Activated CD8-positive, alpha-beta memory T cell treated with anti-CD3 and anti-CD28 coated beads for 4 hours (primary cell): ENCODE results near the gene PRSS16.
"Not testable (repeated sequence)": the region's sequence is repeated elsewhere in the genome, so short reads cannot be mapped to it uniquely, and the experiment has no call there.

Source experiments
- DNase-seq, 2 donors: peaks; one replicate each; pipeline ENCODE4 v3.0.0-alpha.2; 2020; ENCODE audit warnings: low read depth in 2 of 2

The PRSS16 gene, protein sequence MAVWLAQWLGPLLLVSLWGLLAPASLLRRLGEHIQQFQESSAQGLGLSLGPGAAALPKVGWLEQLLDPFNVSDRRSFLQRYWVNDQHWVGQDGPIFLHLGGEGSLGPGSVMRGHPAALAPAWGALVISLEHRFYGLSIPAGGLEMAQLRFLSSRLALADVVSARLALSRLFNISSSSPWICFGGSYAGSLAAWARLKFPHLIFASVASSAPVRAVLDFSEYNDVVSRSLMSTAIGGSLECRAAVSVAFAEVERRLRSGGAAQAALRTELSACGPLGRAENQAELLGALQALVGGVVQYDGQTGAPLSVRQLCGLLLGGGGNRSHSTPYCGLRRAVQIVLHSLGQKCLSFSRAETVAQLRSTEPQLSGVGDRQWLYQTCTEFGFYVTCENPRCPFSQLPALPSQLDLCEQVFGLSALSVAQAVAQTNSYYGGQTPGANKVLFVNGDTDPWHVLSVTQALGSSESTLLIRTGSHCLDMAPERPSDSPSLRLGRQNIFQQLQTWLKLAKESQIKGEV

DNA sequence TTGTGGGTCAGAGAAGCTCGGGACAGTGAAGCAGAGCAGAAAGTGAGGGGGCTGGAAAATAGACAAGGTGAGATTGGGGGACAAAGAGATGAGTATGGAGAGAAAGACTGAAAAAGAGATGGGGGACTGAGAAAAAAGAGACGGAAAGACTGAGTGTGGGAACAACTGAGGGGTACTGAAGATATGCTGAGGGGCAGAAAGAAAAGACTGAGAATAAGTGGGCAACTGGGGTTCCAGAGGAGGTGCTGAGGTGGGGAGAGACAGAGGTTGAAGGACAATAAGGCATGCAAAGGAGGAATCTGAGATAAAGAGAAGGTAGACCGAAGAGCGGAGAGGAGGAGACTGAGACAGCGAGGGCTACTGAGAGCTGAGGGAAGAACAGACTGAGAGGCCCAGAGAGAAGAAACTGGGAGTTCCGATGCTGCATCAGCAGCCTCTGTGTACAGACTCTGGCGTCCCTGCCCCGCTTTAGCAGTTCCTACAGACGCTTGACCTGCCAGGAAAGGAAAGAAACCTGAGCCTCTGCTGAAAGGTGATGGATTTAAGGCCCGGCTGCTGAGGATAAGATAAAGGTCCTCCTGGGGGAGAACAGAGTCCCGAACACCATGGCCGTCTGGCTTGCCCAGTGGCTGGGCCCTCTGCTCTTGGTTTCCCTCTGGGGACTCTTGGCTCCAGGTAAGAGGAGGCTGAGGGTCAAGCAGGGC, at the start of gene PRSS16:
PRSS16 (plus strand) TSS at position 569 of the 704 bp plus-strand sequence; CDS start at position 606, 37 bp downstream.
- no peak for DNase-seq

DNA sequence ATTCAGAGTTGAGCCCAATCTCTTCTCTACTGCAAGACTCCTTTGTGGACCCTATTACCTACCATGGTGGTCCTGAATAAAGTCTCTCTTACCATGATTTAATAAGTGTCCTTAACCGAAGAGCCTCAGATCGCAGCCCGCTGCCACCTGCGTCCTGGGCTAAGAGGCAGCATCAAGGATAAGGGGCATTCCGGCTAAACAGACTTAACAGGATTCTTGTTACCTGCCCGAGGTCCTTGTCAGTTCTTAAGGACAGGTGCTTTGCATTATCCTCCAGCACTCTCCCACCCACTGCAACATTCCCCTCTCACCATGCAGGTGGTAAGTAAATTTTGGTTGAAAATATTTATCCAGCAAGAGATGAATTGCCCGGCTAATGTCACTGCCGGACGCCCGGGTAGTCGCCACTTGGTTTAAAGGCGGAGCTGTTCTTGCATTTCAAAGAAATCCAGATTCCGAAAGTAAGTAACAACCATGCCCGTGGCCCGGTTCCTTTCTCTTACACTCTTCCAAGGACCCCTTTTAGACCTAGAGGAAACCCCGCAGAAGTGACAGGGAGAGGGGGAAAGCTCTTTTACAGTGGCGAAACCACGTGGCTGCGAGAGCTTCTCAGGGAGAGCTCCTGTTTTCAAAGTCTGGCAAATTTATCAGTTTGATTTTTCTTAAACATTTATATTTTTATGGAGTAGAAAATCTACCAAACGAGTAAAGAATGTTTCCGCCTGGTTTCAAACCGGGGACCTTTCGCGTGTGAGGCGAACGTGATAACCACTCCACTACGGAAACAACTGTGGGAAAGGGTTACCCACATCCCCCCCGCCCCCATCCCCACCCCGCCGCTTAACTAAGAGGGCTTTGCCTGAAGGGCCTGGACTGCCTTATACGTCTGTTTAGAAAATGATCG, 41.9 kb upstream of the PRSS16 start:
- peak in 1 of 2 donors; percentile 28 for DNase-seq

GRCh38 chr6:27206806-27207205, 40.7 kb upstream of the PRSS16 start:
- no peak for DNase-seq

DNA sequence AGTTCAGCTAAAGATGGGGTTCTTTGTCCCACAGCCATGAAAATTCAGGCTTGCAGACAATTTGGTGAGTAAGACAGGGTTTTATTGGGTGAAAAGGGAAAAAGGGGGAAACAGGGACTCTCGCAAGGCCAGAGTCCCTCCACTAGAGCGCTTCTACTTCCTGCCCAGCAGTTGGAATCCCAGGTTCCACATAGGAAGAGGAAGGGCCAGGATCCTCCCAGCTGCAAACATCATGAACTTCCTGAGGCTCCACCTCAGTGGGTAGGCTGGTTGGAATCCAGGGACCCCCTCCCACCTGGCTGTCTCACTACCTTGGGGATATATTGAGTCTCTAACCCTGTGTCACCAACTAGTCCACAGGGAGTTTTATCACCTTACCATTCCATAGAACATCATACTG, 39.5 kb upstream of the PRSS16 start:
- no peak for DNase-seq

DNA sequence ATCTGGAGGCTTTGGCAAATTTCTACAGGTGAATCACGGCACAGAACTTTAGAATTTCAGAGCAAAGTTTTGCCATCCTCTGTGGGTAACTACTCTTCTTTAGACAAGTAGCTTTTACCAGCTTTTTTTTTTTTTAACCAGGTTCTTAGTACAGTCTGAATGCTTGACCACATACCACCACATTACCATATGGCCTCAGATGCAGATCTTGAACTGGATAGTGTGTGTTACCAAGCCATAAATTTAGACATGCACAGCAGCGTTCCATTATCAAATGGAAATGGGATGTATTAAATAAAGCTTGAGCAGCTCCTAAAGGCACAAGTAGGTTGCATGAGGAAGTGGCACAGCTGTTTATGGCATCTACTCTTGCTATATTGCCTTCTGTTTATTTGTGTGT, 38.3 kb upstream of the PRSS16 start:
- DNase-seq: no peak

GRCh38 chr6:27209659-27210269, 37.7 kb upstream of the PRSS16 start:
- DNase-seq: no peak

- not testable (repeated sequence) for DNase-seq
Observed at GRCh38 chr6:27213091-27213517, 34.4 kb upstream of the PRSS16 start.

GRCh38 chr6:27213544-27214125, 33.9 kb upstream of the PRSS16 start:
- no peak for DNase-seq

- no peak for DNase-seq
Observed at GRCh38 chr6:27214126-27214601, 33.3 kb upstream of the PRSS16 start.

- no peak for DNase-seq
Observed at GRCh38 chr6:27216874-27217273, 30.6 kb upstream of the PRSS16 start.

DNA sequence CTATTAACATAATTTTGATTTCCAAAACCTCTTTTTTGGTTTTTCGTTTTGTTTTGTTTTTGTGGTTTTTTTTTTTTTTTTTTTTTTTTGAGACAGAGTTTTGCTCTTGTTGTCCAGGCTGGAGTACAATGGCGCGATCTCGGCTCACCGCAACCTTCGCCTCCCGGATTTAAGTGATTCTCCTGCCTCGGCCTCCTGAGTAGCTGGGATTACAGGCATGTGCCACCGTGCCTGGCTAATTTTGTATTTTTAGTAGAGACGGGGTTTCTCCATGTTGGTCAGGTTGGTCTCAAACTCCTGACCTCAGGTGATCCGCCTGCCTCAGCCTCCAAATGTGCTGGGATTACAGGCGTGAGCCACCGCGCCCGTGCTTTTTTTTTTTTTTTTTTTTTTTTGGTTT, 24.5 kb upstream of the PRSS16 start:
- not testable (repeated sequence) for DNase-seq

DNA sequence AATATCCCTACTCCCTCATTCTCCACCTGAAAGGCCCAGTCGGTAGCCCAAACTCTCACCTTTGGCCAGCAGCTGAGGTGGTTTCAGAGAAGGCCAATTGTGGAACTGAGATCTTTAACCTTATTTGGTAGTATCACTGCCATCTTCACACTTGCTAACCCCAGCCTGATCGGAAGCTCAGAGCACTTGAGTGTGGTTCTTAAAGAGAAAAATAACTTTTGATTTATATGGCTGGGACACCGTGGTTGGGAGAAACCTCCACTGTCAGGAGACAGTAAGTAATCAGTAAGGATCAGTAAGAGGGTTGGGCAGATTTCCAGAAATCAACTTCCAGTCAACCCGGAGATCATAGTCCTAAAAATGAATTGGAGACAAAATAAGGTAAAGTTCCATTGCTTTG, 22.8 kb upstream of the PRSS16 start:
- no peak for DNase-seq

DNA sequence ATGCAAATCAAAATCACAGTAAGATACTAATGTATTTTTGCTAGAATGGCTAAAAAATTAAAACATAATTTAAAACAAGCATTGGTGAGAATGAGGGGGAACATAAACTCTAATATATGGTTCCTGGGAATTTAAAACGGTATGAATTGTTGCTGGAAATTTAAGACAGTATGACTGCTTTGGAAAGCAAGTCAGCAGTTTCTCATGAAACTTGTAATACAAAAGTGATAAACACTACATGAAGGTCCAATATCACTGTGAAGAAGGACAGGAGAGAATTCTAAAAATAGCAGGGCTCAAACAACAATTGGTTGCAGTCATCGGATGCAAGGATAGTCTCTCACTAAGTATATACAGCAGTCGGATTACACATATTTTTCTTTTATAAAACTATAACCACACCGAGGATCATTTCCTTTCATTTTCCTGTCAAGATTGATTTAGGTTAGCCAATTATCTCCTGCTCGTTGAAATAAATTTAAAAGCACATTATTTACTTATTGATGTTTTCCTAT, 18.5 kb upstream of the PRSS16 start:
- no peak for DNase-seq

DNA sequence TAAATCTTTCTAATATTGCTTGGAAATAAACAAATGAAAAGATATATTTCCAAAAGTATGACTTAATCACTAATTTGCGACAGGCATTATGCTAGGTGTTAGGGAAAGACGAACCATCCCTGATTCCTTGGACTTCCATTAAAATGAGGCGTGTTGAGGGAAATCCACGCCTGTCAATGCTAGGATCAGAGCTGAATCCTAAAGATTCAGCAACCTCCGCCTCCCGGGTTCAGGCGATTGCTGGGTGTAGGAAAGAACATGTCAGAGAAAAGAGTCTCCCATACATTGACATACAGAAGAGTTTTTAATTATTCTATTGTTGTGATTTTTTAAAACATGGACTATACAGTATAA, 16.8 kb upstream of the PRSS16 start:
- DNase-seq: no peak

DNA sequence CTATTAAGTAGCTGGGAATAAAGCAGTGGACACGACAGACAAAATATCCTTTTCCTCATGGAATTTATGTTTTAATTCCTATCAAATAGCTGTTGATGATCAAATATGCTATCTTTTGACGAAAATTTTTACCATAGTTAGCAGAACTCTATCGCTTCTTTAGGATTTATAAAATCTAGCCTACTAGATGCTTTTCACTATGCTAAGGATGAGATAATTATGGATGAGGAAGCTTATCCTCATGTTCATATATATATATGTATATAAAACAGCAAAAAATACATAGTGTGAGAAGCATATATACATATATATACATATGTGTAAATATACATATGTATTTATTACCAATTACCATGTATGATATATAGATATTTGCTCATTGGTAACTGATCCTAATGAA, 12.9 kb upstream of the PRSS16 start:
- DNase-seq: no peak

DNA sequence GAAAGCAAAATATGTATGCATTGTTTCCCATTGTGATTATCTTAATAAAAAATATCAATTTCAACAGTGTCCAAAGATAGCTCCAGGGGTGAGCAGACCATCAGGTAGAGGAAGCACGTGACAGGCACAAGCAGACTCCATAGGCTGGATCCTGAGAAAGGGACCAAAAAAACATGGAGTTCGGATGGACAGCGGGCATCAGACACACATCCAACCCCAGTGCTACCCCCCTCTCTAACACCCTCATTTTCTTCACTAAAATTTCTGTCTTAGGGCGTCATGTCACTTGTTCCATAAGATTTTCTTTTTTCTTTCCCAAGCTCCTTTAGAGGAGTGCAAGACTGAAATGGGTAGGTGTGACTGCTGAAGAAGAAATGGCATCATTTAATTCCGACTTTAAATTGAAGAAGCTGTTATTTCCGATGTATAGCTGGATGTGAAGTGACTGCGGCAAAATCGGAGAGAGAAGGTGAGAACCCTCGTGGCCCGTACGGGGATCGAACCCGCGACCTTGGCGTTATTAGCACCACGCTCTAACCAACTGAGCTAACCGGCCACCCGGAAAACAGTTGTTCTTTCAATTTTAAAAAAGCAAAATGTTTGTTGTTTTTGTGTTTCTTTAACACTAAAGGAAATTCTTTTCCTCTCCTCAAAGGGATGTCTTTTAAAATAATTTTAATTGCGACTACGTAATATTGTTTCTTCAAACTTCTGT, 10.3 kb upstream of the PRSS16 start:
- peak in 1 of 2 donors; percentile 9 for DNase-seq

DNA sequence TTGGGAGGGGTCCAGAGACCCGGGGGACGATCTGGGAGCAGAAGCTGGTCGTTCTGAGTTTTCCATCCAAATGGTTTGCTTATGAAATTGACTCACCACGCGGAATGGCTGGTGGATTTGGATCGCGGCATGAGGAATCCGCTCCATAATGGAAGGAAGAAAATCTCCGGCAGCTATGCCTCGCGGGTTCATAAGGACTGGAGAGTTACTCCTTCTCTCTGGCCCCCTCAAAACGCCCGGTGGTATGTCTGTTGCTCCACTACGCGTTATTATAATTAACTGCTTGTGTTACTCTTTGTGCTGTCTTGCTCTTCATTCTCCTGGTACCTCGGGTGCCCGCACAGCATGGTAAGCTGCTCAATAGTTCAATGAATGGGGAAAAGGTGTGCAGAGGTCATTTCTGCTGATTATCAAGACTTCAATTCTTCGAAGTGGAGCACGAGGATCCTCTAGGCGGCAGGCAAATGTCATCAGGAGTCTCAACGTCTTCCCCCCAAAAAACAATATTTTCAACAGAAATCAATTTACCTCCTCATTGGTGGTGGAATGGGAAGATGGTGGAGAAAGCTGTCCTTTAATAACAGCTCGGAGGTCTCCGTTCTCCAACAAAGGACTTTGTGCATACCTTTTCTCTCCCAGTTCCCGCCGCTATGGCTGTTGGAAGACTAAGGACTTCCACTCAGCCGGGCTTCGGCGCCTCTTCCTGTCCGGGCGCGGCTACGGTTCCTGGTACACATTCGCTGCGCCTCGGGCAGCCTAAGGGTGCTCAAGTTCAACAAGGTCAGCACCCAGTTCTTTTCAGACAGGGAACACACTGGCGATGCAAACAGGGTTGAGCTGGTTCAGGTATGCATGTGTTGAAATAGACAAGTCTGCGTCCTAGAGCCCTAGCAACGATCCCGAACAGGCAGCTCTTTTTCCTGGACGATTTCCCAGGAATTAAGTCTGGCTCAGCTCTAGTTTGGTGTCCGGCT, 9.2 kb upstream of the PRSS16 start:
- no peak for DNase-seq

DNA sequence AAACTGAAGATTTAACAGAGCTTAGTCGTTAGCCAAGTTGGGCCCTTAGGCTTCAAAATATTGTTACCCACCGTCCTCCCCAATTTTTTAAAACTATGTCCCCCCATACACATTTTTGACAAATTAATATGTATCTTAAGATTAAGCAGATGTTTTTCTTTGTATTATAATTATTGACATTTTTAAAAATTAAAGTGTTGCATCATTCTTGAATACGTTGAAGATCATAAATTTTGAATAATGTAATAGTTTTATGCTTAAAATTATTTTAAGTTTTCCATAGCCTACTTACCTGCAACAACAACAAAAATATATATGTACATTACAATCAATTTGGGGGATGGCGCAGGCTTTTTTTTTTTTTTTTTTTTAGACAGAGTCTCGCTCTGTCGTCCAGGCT, 8.2 kb upstream of the PRSS16 start:
- no peak for DNase-seq

DNA sequence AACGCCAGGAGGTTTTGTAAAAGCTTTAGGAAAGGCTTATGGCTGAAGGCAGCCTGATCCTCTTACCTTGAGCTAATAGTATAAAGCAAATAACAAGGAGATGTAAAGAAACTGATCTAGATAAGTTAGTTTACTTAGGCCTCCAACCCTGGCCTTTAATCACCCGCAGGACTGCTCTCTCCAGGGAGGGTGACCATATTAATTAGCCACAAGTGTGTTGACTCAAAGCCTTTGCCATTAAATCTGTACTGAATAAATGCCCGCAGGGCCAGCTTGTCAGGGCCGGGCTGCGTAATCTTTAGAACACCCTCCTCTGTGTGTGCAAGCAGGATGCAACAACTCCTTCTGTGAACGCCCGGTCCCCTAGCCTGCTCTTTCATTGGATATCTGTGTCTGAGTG, 6.1 kb upstream of the PRSS16 start:
- no peak for DNase-seq
